HL-60 (cell line): Measurements from ENCODE around the gene STEAP2.

Experiments used
- DNase-seq, 2 experiments: peaks; one replicate each; pipeline ENCODE4 v3.0.0-alpha.2; 2010 to 2020; ENCODE audit warnings: low read depth in 1 of 2, low spot score in 1 of 2
- H3K27ac ChIP-seq: fragments of 250-450 bp; sonication (Bioruptor Pico); replicated peaks from 2 replicates; pipeline ENCODE4 v1.5.1; 2020; ENCODE audit warnings: mild to moderate bottlenecking, moderate library complexity
- H3K27me3 ChIP-seq: fragments of 250-450 bp; sonication (Bioruptor Pico); 2 replicates; pipeline ENCODE4 v1.5.1; 2021; ENCODE audit warnings: mild to moderate bottlenecking, moderate library complexity; ENCODE audit not compliant: insufficient read depth, poor library complexity, severe bottlenecking
- H3K4me3 ChIP-seq: replicated peaks from 2 replicates; pipeline ENCODE4 v1.5.1; 2011; ENCODE audit warnings: mild to moderate bottlenecking, control low read depth, low read length; ENCODE audit not compliant: insufficient read depth
- CTCF ChIP-seq: IDR thresholded peaks from one replicate; pipeline ENCODE4 v1.5.1; 2011; ENCODE audit warnings: low read length, control low read depth, inconsistent platforms; ENCODE audit not compliant: insufficient read depth
- GABPA ChIP-seq: IDR thresholded peaks from 2 replicates; pipeline ENCODE4 v1.6.1; 2012; ENCODE audit warnings: low read depth
- POLR2AphosphoS5 ChIP-seq: IDR thresholded peaks from 2 replicates; pipeline ENCODE4 v1.6.1; 2012; ENCODE audit warnings: low read depth
- REST ChIP-seq: IDR thresholded peaks from 2 replicates; pipeline ENCODE4 v1.6.1; 2012; ENCODE audit warnings: low read depth; ENCODE audit not compliant: insufficient replicate concordance
- SPI1 ChIP-seq: IDR thresholded peaks from 2 replicates; pipeline ENCODE4 v1.6.1; 2012; ENCODE audit warnings: low read depth, mild to moderate bottlenecking, borderline replicate concordance

STEAP2 gene

GRCh38 chr7:90270431-90271178 lies 59.1 kb downstream of the STEAP2 start:
- no peak for DNase-seq
- no peaks in the 10 kb centered on the region for H3K27me3 ChIP-seq
- no peak for TF ChIP-seq CTCF
- TF ChIP-seq POLR2AphosphoS5, result no peak
- TF ChIP-seq REST, result no peak
- no peak for TF ChIP-seq SPI1
- TF ChIP-seq GABPA, result no peak
- no peak overlapping the region for H3K4me3 ChIP-seq
- H3K27ac ChIP-seq, result no peak overlapping the region

GRCh38 chr7:90271753-90272152 lies 60.2 kb downstream of the STEAP2 start:
- no peak overlapping the region for H3K4me3 ChIP-seq
- DNase-seq, result no peak
- no peak for TF ChIP-seq CTCF
- TF ChIP-seq REST, result no peak
- TF ChIP-seq SPI1, result no peak
- no peak for TF ChIP-seq GABPA
- H3K27me3 ChIP-seq, result no peaks in the 10 kb centered on the region
- H3K27ac ChIP-seq, result no peak overlapping the region

GRCh38 chr7:90272242-90272641 lies 60.7 kb downstream of the STEAP2 start:
- TF ChIP-seq SPI1 (no peak), CTCF (no peak), POLR2AphosphoS5 (no peak), REST (no peak), GABPA (no peak)
- Histone ChIP-seq H3K27ac (no peak overlapping the region), H3K4me3 (no peak overlapping the region), H3K27me3 (no peaks in the 10 kb centered on the region)
- DNase-seq, result no peak
